Psoas muscle (tissue), 8 donors: ENCODE measurements around the gene SPR. TPM values are rescaled to one million over a fixed set of nuclear protein-coding genes. Genes with fewer than 3 reads are reported as not detected.

Source experiments
- ATAC-seq, 4 donors: fragments of 200-7000 bp; cut with Tn5 transposase; one replicate each; pipeline ENCODE4 v1.9.1; 2020; ENCODE audit warnings: moderate library complexity in 3 of 4, mild to moderate bottlenecking in 2 of 4
- DNase-seq, 2 donors: peaks; one replicate each; pipeline ENCODE4 v3.0.0-alpha.2; 2020
- H3K27ac ChIP-seq: fragments of 200-600 bp; one replicate; pipeline ENCODE4 v1.8.0; 2022
- H3K27me3 ChIP-seq, 3 donors: fragments of 200-600 bp in 1 of 3; one replicate each; pipeline versions ENCODE4 v1.6.1 to v1.8.0; 2013 to 2022; ENCODE audit warnings: low read length in 2 of 3, mild to moderate bottlenecking in 2 of 3, moderate library complexity in 1 of 3; ENCODE audit not compliant: insufficient read depth in 3 of 3
- H3K36me3 ChIP-seq, 2 donors: fragments of 200-600 bp in 1 of 2; one replicate each; pipeline versions ENCODE4 v1.6.1 to v1.8.0; 2013 to 2022; ENCODE audit warnings: low read depth in 1 of 2, mild to moderate bottlenecking in 1 of 2, moderate library complexity in 1 of 2; ENCODE audit not compliant: insufficient read depth in 1 of 2
- H3K4me1 ChIP-seq: fragments of 200-600 bp; one replicate; pipeline ENCODE4 v1.8.0; 2022
- H3K4me3 ChIP-seq: fragments of 200-600 bp; one replicate; pipeline ENCODE4 v1.8.0; 2022; ENCODE audit warnings: mild to moderate bottlenecking
- H3K9me3 ChIP-seq: fragments of 200-600 bp; one replicate; pipeline ENCODE4 v1.8.0; 2022
- WGBS, 3 donors: extraction: QIAGEN DNeasy Blood & Tissue Kit; methylation state at CpG; one replicate each; pipeline versions ENCODE4 v1.1.6 to v1.1.7; 2013; 5-methylcytosine and 5-hydroxymethylcytosine counted together
- intact Hi-C, 2 donors: fragments of 100-400 bp; cut with DNase I; formaldehyde crosslinking; loops; one replicate each; pipeline versions ENCODE4 v1.11.0 to v1.14.2; 2022
- polyA plus RNA-seq, 3 donors: library from polyadenylated mRNA; stranded (reverse); fragments of 200-250 nt; gene quantifications; one replicate each; pipeline ENCODE4 v1.2.3, GENCODE V29; 2013
- total RNA-seq, 4 donors: library from RNA; stranded (reverse); fragmentation: NEBNext Ultra II Directional in 2 of 4; extraction: Animal tissue kit (Norgen Biotek cat#: 25700) in 2 of 4; gene quantifications; one replicate each; pipeline versions ENCODE4 v1.2.1 to v1.2.4, GENCODE V29; 2021 to 2023
- TF ChIP-seq, protein P1 (sequence below): fragments of 200-600 bp; IDR thresholded peaks from one replicate; pipeline ENCODE4 v1.8.0; 2022; ENCODE audit warnings: antibody characterized with exemption
- donor health status: healthy with polysubstance abuse.
- donor health status: DM: no; HTN: no; CAD: no; lungs with moderate emphysema.
- donor health status: Bipolar disorder and iron deficiency.
- donor health status: healthy.
- donor health status: DM: yes; HTN: yes; CAD: no.
- donor health status: DM: no; HTN: no; CAD: no.
- donor health status: DM: no; HTN: no; CAD: no.
- donor health status: DM: yes; HTN: yes; CAD: no.

The SPR gene
- total and polyA plus RNA-seq, 7 donors, result 19.1 to 46.0 (median 32.8) TPM

DNA sequence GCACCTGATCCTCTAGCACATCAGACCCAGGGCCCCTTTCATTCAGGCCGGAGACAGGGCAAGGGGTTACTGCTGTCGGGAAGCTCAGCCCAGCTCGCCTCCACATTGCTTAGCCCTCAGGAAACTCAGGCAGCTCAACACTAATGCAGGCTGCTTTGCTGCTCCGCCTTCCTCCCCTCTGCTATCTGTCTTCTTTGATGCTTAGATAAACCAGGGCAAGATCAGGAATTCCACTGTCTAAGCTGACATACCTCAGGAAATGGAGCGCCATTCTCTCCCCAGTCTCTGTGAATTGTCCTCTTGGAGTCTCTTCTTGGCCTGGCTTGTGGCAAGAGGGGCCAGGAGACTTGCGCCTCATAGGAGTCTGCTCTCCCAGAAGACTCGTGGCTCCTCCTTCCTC is 35.9 kb upstream of the SPR start:
- H3K36me3 ChIP-seq, result no peaks in the 10 kb centered on the region
- H3K4me3 ChIP-seq, result no peak overlapping the region
- 66 to 78% (median 75%) methylated on average over 7 of the region's 7 CpGs for WGBS, 3 donors
- ATAC-seq (no peak), DNase-seq (no peak)
- H3K9me3 ChIP-seq, result no peaks in the 10 kb centered on the region
- H3K27ac ChIP-seq, result no peak overlapping the region
- H3K4me1 ChIP-seq, result no peaks in the 10 kb centered on the region
- TF ChIP-seq, protein P1, sequence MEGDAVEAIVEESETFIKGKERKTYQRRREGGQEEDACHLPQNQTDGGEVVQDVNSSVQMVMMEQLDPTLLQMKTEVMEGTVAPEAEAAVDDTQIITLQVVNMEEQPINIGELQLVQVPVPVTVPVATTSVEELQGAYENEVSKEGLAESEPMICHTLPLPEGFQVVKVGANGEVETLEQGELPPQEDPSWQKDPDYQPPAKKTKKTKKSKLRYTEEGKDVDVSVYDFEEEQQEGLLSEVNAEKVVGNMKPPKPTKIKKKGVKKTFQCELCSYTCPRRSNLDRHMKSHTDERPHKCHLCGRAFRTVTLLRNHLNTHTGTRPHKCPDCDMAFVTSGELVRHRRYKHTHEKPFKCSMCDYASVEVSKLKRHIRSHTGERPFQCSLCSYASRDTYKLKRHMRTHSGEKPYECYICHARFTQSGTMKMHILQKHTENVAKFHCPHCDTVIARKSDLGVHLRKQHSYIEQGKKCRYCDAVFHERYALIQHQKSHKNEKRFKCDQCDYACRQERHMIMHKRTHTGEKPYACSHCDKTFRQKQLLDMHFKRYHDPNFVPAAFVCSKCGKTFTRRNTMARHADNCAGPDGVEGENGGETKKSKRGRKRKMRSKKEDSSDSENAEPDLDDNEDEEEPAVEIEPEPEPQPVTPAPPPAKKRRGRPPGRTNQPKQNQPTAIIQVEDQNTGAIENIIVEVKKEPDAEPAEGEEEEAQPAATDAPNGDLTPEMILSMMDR, result no peak
- H3K27me3 ChIP-seq, result peaks cover 0 to 20% (median 2%) of the 10 kb centered on the region in 3 donors
- intact Hi-C loops, result loop anchor here in 1 of 2 donors (5.0 kb wide), 1 partner anchor 69 kb away; no protein-coding TSS in a partner anchor

GRCh38 chr2:72859831-72860262 is 27.4 kb upstream of the SPR start:
- no peak for DNase-seq
- Histone ChIP-seq H3K27me3 (peaks cover 0 to 25% (median 0%) of the 10 kb centered on the region in 3 donors), H3K4me1 (no peaks in the 10 kb centered on the region), H3K36me3 (no peaks in the 10 kb centered on the region), H3K27ac (no peak overlapping the region), H3K4me3 (no peak overlapping the region), H3K9me3 (no peaks in the 10 kb centered on the region)
- intact Hi-C loops, result loop anchor here in 1 of 2 donors (1.0 kb wide), 1 partner anchor 89 kb away; no protein-coding TSS in a partner anchor
- WGBS, 3 donors, result 0 to 5% (median 4%) methylated on average over 3 of the region's 3 CpGs
- TF ChIP-seq, protein P1, result peak; percentile 68
- peak; percentile 61 to 75 (median 68) for ATAC-seq

DNA sequence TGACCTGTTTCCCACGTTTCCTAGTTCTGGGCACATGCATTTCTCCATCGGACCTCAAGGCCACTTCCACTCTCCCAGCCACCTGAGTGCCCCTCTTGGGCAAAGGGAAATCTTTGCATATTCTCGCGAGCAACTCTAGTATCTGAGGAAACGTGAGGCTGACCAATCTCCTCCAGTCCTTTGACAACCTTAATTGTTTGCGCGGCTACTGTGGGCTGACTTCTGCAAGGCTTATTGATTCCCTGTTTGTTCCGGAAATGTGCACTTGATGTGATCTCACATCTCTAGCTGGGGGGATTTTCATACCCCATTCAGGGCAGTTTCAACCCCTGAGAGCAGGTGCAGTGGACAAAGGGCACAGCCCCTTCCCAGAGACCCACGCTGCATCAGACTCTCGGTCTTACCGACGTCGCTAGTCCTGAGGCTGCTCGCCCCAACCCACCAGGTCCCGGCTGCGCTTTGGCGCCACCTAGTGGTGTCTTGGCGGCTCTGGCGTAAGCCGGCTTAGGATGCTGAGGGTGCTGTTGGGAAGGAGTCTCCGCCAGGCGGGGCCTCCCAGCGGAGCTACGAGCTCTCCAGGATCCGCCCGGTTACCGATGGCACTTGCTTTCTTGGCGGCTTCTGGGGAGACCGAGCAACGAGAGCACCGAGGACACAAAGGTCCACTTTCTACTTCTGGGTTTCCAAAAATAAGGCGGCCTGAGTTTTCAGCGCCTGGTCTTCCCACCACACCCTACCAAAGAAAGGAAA is 24.8 kb upstream of the SPR start:
- Histone ChIP-seq H3K4me1 (no peaks in the 10 kb centered on the region), H3K9me3 (no peaks in the 10 kb centered on the region), H3K4me3 (peak overlapping the region; percentile 47), H3K36me3 (no peaks in the 10 kb centered on the region), H3K27me3 (peaks cover 0 to 16% (median 0%) of the 10 kb centered on the region in 3 donors), H3K27ac (no peak overlapping the region)
- DNase-seq (peak; percentile 87 to 93), ATAC-seq (peak; percentile 95 to 100 (median 98))
- 6 to 7% (median 6%) methylated on average over 33 of the region's 33 CpGs for WGBS, 3 donors
- TF ChIP-seq, protein P1, result peak; percentile 99
- intact Hi-C loops, result loop anchor here in 1 of 2 donors (2.0 kb wide), 1 partner anchor 92 kb away; no protein-coding TSS in a partner anchor

DNA sequence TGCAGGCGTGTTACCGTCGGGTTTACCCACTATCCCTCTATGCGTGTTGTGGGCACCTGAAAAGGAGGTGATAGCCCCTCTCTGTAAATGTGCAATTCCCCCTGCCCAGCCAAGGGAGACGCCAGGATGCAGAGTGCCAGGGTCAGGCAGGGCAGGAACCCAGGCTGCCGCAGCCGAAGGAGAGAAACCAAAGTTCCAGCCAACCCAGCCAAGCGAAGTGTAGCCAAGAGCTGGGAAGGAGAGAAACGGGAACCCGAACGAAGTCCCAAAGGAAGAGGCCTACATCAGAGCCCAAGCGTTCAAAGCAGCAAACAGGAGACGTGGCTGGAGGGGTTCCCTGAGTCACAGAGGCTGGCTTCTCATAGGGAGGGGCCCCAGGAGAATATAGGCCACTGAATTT is 24.2 kb upstream of the SPR start:
- 29 to 36% (median 33%) methylated on average over 13 of the region's 13 CpGs for WGBS, 3 donors
- H3K4me1 ChIP-seq, result no peaks in the 10 kb centered on the region
- H3K4me3 ChIP-seq, result peak overlapping the region; percentile 47
- no peak overlapping the region for H3K27ac ChIP-seq
- H3K36me3 ChIP-seq, result no peaks in the 10 kb centered on the region
- H3K27me3 ChIP-seq, result peaks cover 0 to 12% (median 0%) of the 10 kb centered on the region in 3 donors
- TF ChIP-seq, protein P1, result no peak
- ATAC-seq (peak in 1 of 4 donors; percentile 4), DNase-seq (no peak)
- intact Hi-C loops, result loop anchor here in 1 of 2 donors (2.0 kb wide), 1 partner anchor 92 kb away; no protein-coding TSS in a partner anchor
- H3K9me3 ChIP-seq, result no peaks in the 10 kb centered on the region
